Left renal cortex interstitium (tissue), 4 donors: ENCODE data around the gene PPFIA4. TPM values are rescaled to one million over a fixed set of nuclear protein-coding genes. Genes with fewer than 3 reads are reported as not detected.
"Not testable (repeated sequence)": the region's sequence is repeated elsewhere in the genome, so short reads cannot be mapped to it uniquely, and the experiment has no call there.

ENCODE experiments used
- DNase-seq, 4 donors: peaks; one replicate each; pipeline ENCODE4 v3.0.0-alpha.2; 2013; ENCODE audit warnings: low read depth in 4 of 4, low spot score in 2 of 4, missing footprints in 1 of 4
- polyA plus RNA-seq, 4 donors: library from polyadenylated mRNA; unstranded; fragments of 120-200 nt; gene quantifications; one replicate each; pipeline ENCODE4 v1.2.1, GENCODE V29; 2013; ENCODE audit not compliant: insufficient read length in 4 of 4

PPFIA4 gene
- polyA plus RNA-seq, 4 donors, result 4.0 to 12.2 (median 8.5) TPM

- no peak for DNase-seq
Observed at GRCh38 chr1:203011582-203011981, 14.7 kb upstream of the PPFIA4 start.

- DNase-seq, result no peak
Observed at GRCh38 chr1:203017061-203017460, 9.2 kb upstream of the PPFIA4 start.

DNA sequence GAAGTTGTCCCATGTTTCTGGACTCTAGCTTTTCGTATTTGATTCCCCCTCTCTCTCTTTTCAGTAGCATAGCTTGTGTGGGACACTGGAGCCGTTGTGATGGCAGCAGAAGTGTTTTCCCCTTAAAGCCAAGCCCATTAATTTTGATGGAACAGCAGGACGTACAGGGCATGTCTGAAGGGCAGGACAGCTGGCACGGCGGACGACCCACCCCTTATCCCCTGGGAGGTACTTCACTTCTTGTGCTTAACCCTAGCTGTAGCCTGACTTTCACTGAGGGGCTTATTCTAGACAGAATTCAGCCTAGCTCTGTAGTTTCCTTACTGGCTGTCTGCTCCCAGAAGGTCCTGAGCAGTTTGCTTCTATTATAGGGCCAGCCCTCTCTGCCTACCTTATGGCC, 8.6 kb upstream of the PPFIA4 start:
- DNase-seq, result no peak

GRCh38 chr1:203022855-203023254, 3.4 kb upstream of the PPFIA4 start:
- not testable (repeated sequence) for DNase-seq

DNA sequence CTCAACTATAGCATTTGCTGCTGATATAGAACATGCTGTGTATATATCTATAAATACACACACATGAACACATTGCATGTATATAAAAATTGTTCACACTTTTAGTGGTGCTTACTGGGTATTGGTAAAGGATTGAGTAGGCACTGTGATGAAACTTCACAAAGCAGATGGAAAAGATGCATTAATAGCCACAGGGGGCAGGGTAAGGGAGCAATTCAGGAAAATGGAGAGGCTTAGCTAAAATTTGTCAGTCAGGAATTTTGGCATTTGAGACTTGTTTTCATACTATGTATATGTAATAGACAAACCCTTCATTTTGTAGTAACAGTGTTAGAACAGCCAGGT, 633 bp upstream of the PPFIA4 start:
- no peak for DNase-seq

GRCh38 chr1:203026666-203027663, 674 bp downstream of the PPFIA4 start:
- no peak for DNase-seq

- no peak for DNase-seq
Observed at GRCh38 chr1:203028067-203028783, 1.9 kb downstream of the PPFIA4 start.

DNA sequence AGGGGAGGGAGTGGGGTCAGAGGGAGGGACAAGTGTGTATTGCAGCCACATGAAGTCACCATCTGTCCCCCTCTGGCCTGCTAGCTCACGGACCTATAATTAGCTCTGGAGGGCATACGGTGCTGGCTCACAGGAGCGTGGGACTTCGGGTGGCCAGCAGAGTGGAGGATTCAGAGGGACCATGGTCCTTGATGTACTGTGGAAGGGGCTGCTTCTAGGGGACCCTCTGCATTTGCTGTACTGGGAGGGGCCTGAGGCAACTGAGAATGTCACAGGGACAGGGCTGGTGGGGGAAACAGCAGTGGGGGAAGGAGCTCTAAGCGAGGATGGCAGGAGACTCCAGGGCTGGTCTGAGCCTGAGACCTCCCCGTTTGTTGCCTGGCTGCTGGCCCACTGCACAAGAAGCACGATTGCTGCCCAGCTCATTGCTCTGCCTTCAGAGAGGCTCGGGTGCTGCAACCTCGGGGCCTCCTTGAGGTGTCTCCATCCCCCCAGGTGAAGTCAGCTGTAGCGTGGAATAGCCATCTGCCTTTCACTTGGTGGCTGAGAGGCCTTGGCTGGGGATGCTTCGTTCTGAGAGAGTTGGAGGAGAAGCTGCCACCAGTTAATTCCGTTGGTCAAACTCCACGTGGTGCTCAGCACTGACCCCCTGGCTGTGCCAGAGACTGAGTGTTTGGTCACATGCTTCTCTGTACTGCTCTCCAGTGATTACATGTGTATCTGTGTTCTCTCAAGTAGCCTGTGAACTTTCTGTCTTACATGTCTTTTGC, 2.7 kb downstream of the PPFIA4 start:
- DNase-seq, result no peak

- no peak for DNase-seq
Observed at GRCh38 chr1:203031467-203031866, 5.2 kb downstream of the PPFIA4 start.

GRCh38 chr1:203033287-203033686, 7.0 kb downstream of the PPFIA4 start:
- no peak for DNase-seq

- no peak for DNase-seq
Observed at GRCh38 chr1:203033917-203034316, 7.6 kb downstream of the PPFIA4 start.

- no peak for DNase-seq
Observed at GRCh38 chr1:203034422-203035110, 8.3 kb downstream of the PPFIA4 start.

DNA sequence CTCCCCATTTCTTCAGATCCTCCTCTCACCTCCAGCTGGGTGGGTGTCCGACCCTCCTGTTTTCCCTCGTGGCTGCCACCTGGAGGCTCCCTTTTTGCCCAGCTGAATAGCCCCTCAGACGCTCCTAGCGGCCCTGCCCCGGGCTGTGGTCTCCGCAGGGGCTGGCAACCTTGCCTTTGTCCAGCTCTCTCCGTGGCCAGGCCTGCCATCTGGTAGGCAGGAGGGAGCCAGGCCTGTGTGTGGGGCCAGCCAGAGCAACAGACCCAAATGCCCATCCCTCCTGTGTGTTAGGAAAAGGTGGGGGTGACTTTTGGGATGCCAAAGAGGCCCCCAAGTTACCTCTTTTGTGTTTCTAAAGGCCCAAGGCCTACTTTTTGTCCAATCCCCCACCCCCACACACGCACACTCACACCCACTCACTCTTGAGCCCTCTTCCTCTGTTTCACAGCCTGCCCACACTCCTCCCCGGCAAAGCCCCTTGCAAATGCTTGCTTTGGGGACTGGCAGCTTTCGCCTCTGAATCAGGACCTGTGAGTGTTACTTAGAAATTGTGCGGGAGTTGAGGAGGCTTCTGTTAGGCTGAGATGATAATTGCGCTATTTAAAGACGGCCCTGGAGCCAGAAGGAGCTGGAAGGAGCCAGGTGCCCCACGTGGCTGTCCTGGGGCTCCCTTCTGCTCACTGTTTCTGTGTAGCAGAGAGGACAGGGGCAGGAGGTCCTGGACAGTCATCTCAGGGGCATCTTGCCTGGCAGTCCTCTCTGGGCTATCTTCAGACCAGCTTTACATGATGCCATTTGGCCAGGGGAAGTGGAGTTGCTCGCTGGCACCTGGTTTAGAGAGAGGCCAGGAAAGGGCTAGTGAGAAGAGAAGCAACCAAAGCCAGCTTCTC, 9.1 kb downstream of the PPFIA4 start:
- DNase-seq, result no peak

GRCh38 chr1:203036135-203036534, 9.8 kb downstream of the PPFIA4 start:
- DNase-seq, result no peak

DNA sequence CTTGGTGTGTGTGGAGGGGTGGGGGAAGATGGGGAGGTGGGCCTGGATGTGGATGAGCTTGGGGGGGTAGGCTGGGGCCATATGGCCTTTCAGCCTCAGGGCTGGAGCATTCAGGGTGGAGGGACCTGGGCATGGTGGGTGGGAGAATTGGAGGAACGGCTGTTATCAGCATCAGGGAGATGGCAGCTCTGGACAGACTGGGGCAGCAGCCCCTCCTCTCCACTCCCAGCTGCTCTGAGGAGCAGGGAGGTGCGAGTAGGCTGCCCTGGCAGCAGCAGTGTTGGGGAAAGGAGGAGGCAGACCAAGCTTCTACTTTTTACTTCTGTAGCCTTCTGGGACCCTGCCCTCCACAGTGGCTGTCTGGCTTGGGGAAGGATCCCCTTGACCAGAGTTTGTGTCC, 10.2 kb downstream of the PPFIA4 start:
- no peak for DNase-seq

GRCh38 chr1:203037509-203038190, 11.4 kb downstream of the PPFIA4 start:
- no peak for DNase-seq

GRCh38 chr1:203038217-203038741, 12.0 kb downstream of the PPFIA4 start:
- no peak for DNase-seq

GRCh38 chr1:203038891-203039608, 12.8 kb downstream of the PPFIA4 start:
- DNase-seq, result no peak
